NCI-H2107 treated with DMSO at 0.1 percent for 48 hours (cell line): ENCODE data around the gene USPL1.
"Not testable (repeated sequence)": the region's sequence is repeated elsewhere in the genome, so short reads cannot be mapped to it uniquely, and the experiment has no call there.

Source experiments
- DNase-seq: peaks from one replicate; lab custom pipeline; 2025; ENCODE audit not compliant: unreplicated experiment; lab: John Stamatoyannopoulos, UW

USPL1 gene

GRCh38 chr13:30617315-30618185 is at the start of gene USPL1:
USPL1 (plus strand) TSS chr13:30617920; CDS start chr13:30621141, 3,221 bp downstream.
- DNase-seq, result peak; percentile 96

GRCh38 chr13:30569901-30570576 is 47.7 kb upstream of the USPL1 start:
- DNase-seq, result no peak

DNA sequence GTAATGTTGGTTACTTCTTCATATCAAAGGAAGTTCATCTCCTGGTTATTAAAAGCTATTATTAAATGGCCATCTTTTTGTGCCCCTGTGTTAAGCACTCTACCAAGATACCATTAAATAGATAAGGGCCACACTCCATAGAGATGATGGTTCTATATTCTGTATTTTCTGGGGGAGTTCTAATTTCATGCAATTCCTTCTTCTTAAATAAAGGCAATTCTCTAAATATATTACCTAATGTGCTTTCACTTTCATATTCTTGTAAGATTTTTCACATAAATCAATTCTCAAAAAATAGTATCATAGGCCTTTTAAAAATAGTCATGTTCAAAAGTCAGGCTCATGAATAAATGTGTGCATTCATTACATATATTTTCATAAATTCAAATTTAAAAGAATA is 47.0 kb upstream of the USPL1 start:
- DNase-seq, result no peak

DNA sequence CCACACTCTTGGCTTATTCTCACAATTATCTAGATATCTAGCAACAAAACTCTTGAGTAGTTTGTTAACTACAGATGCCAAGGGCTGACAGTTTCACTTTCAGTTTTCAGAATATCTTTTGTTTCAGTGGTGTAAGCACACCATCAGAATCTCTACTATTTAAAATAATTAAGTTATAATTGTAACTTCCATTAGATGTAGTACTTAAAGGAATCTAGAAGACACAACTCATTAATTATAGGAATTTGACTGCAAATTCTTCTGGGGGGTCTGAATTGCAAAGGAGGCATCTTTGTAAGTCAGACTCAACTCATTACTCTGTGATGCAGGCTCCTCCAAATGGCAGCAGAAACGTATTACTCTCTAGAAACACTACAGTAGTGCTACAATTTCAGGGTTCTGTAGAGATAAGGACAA is 44.9 kb upstream of the USPL1 start:
- peak; percentile 34 for DNase-seq

- DNase-seq, result peak; percentile 59
These were observed 41.2 kb upstream of the USPL1 start for GRCh38 chr13:30576528-30576927.

DNA sequence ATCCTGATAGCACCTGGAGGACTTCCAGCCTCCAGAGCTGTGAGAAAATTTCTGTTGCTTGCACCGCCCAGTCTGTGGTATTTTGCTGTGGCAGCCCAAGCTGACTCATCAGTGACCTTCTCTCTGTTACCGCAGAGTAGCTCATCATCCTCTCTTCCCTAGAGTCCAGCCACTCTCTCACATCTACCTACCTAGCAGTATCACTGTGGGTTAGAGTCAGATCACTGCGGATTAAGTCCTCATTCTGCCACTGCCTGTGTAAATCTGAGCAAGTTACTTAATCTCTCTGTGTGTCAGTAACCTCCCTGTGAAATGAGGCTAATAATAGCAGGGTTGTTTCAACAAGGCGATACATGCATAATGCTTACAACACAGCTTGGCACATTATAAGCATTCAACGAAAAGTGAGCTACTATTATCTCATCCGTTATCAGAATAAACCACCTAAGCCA is 40.3 kb upstream of the USPL1 start:
- DNase-seq, result no peak

DNA sequence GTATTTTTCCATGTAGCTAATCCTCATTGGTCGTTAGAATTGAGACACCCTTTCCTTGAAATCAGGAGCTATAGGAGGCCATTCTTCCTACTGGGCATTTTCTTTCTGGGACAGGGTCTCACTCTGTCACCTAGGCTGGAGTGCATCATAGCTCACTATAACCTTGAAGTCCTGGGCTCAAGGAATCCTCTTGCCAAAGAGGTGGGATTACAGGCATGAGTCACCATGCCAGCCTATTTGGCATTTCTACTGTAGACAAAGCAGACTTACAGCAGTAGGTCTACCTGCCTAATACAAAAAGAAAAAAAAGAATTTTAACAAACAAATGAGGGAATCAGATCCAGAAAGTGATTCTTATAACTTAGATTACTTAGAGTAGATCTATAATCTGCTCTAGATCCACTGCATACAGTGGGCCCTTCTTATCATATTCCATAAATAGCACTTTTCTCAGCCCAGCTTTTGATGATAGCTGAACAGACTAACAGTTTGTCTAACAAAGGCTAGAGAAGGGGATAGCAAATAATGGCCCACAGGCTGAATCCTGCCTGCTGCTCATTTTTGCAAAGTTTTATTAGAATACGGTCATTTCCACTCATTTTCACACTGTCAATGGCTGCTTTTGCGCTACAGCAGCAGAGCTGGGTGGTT is 36.7 kb upstream of the USPL1 start:
- DNase-seq, result no peak

DNA sequence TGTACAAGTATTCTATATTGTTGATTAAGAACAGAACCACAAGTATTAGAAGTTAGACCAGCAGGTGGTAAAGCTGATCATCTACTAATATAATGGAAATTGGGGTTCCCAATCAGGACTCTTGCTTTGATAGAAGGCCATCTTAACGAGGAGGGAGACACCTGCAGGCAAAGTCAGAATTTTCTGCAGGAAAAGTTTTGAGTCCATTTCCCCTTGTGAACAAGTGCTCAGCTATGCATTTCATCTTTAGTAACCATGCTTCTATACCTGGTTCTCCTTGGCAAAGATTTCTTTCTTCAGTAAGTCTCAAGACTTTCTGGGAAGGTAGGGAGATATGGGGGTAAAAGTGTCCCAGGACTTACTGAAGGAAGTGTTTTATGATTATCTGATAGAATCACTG is 36.1 kb upstream of the USPL1 start:
- no peak for DNase-seq

DNA sequence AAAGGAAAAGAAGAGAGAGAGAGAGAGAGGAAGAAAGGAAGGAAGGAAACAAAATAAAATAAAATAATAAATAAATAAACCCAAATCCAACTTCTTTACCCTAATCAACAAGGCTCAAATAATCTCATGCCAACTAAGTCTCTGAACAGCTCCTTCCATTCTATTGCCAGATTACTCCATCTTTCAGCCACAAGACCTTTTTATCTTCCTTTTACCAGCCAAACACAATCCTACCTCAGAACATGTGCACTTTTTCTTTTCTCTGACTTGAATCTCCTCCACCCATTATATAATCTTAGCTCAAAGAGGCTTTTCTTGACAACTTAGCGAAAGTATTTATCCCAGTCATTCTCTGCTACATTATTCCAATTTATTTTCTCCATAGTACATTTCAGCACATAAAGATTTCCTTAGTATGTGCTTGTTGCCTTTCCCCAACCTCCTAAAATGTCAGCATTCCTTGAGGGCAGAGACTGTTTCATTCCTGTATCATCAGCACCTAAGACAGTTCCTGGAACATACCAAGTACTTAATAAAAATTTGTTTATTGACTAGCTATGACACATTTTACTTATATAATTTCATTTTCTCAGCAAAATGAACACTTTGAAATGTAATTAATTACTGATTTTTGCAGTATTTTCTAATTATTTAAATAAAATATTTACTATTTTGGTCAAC is 33.5 kb upstream of the USPL1 start:
- DNase-seq, result no peak

DNA sequence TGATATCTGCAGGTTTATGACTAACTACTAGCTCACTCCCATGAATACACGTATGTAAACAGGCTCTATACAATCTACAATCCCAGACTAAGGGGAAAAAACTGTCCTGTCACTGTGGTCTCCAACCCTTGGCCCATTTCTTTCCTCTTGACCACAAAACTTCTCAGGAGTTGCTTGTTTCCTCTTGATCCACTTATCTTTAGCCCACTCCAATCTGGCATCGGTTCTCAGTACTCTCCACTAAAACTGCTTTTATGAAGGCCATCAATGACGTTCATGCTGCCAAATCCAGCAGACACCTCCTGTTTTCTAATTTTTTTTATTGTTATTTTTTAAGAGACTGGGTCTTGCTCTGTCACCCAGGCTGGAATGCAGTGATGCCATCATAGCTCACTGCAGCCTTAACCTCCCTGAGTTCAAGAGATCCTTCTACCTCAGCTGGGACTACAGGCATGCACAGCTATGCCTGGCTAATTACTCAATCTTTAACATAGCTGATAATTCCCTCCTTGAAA is 31.9 kb upstream of the USPL1 start:
- DNase-seq, result no peak

GRCh38 chr13:30587231-30587630 is 30.5 kb upstream of the USPL1 start:
- no peak for DNase-seq

DNA sequence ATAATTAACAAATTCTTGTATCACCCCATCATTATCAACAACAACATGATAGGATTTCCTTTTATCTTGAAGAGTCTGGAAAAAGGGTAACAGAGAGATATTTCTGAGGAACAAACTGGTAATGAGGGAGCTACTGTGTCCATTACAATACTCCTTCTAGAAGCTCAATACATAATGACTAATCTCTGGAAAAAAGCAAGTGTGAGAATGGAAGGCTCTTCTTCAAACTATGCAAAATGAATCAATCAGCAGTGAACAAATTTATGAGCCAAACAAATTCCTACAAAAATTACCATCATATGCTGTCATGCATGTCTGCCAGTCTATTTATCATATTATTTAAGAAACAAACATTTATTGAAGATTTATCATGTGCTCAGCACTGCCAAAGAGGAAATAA is 30.0 kb upstream of the USPL1 start:
- DNase-seq, result no peak

DNA sequence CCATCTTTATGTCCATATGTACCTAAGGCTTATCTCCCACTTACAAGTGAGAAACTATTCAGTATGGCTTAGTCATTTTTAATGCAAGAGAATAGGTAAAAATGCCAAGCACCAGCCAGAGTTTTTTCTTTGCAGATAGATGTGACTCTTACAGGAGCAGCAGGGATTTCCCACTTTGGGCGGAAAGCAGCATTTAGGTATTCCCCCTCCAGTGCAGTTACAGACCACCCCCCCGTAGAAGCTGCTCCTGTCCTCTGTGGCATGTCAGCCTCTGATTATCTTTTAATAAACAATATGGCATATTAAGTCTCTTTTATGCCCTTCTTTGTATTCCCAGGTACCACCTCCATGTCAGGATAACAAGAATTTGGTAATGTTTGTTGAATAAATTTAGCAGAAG is 24.7 kb upstream of the USPL1 start:
- DNase-seq, result no peak

GRCh38 chr13:30600496-30600895 is 17.2 kb upstream of the USPL1 start:
- no peak for DNase-seq

DNA sequence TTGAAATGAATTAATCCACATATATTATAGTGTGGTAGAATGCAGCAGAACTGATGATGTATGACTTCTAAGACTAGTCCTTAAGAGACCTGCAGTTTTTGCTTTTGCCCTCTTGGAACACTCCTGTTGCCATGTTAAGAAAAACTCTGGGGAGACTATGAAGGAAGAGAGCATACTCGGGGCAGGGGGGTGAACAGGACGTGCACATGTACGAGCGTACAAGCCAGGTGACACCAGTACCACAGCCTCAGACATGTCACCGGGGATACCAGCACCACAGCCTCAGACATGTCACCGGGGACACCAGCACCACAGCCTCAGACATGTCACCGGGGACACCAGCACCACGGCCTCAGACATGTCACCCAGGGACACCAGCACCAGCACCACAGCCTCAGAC is 15.9 kb upstream of the USPL1 start:
- DNase-seq, result no peak

GRCh38 chr13:30605052-30605451 is 12.7 kb upstream of the USPL1 start:
- DNase-seq, result no peak

DNA sequence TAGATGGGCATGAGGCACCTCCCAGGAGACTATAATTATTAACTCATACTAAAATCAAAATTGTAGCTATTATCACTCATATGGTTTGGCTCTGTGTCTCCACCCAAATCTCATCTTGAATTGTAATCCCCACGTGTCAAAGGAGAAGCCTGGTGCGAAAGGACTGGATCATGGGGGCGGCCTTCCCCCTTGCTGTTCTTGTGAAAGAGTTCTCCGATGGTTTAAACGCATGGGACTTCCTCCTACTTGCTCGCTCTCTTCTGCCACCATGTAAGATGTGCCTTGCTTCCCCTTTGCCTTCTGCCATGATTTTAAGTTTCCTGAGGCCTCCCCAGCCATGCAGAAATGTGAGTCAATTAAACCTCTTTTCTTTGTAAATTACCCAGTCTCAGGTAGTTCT is 10.5 kb upstream of the USPL1 start:
- not testable (repeated sequence) for DNase-seq

- peak; percentile 65 for DNase-seq
These were observed 9.8 kb upstream of the USPL1 start for GRCh38 chr13:30607908-30608307.

DNA sequence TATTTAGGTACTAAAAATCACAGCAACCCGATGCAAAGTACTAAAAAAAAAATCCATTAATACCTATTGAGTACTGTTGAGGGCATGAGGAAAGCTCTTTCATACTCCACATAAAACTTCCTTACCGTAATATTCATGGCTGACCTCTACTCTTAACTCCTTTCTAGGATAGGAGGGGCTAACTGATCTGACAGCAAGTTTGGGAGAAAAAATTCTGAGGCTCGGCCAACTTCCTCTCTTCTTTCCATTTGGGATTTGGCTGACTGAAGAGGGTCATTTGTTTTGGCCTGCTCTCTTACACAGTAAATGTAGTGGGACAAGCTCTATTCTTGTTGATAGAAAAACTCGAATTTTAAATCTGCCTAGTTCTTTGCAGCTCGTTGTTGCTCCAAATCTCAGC is 9.4 kb upstream of the USPL1 start:
- no peak for DNase-seq

DNA sequence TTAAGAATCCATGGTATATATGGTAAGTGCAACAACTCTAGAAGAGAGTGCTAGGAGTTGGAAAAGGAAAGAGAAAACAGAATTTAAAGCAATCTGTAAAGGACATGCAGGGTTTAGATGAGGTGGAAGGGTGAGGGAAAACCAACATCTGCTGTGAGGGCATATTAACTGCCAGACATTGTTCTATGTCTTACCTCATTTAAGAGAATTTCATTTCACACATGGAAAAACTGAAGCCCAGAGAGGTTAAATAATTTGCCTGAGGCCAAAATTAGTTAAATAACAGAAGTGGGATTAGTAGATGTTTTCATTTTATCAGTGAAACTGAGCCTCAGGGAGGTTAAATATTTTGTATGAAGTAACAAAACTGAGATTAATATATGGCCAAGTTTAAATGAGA is 7.4 kb upstream of the USPL1 start:
- DNase-seq, result no peak

GRCh38 chr13:30615481-30615865 is 2.2 kb upstream of the USPL1 start:
- DNase-seq, result no peak
